ENCODE results near the gene TPST2. TPM values are rescaled to one million over a fixed set of nuclear protein-coding genes. Genes with fewer than 3 reads are reported as not detected.
A peak's percentile ranks its signal among the peaks of the same experiment; 100 is the strongest.

The TPST2 gene
- total RNA-seq, 2 experiments from 2014 or later: 62.8 to 68.9 TPM

DNA sequence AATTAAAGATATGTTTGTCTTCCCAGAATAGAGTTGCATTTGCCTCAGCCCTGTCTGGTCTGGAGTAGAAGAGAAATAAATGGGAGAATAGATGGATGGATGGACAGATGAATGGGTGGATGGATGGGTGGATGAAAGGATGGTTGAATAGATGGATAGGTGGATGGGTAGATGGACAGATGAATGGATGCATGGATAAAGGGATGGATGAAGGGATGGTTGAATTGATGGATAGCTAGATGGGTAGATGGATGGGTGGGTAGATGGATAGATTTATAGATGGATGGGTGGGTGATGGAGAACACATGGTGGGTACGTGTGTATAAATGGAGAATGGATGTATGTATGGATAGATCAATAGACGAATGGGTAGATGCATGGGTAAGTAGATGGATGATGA, 19.4 kb upstream of the TPST2 start:
- peaks cover 19% of the 10 kb centered on the region for H3K27me3 Mint-ChIP-seq (ENCODE audit: low read depth)
- H3K27ac Mint-ChIP-seq: peak overlapping the region; percentile 2
- H3K4me3 Mint-ChIP-seq: no peak overlapping the region
- no peak for ATAC-seq
- CTCF ChIA-PET: no interaction called here
- DNase-seq: no peak
- no peaks in the 10 kb centered on the region for H3K9me3 Mint-ChIP-seq (ENCODE audit: insufficient read depth)
- POLR2A ChIA-PET: interaction anchor here (1.1 kb wide), 1 partner anchor 13 kb away, joined by 4 read pairs; no protein-coding TSS in a partner anchor
- H3K36me3 Mint-ChIP-seq (ENCODE audit: low read depth): no peaks in the 10 kb centered on the region
- H3K4me1 Mint-ChIP-seq (ENCODE audit: low read depth): peaks cover 26% of the 10 kb centered on the region

DNA sequence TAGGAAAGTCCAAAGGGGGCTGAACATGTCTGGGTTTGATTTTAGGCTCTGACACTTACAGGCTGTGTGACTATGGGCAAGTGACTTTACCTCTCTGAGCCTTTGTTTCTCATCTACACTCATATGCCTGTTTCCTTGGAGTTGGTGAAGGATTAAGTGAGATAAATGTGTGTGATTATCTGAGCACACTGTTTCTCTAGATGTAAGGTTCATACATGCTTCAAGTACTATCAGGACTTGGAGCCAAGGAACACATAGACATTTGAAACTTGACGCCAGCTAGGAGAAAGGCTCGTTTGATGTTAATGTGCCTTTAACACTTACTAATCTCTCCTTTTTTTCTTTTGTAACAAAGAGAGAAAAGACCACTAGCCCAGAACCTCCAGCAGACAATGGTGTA, 18.2 kb upstream of the TPST2 start:
- DNase-seq (no peak), ATAC-seq (no peak)
- H3K27ac Mint-ChIP-seq: no peak overlapping the region
- no peaks in the 10 kb centered on the region for H3K9me3 Mint-ChIP-seq (ENCODE audit: insufficient read depth)
- peaks cover 32% of the 10 kb centered on the region for H3K4me1 Mint-ChIP-seq (ENCODE audit: low read depth)
- CTCF ChIA-PET: interaction anchor here (1.1 to 1.6 kb wide), 3 partner anchors 11 to 105 kb away, joined by 3 to 5 read pairs (median 3); no protein-coding TSS in a partner anchor
- POLR2A ChIA-PET: no interaction called here
- no peaks in the 10 kb centered on the region for H3K36me3 Mint-ChIP-seq (ENCODE audit: low read depth)
- H3K27me3 Mint-ChIP-seq (ENCODE audit: low read depth): peaks cover 13% of the 10 kb centered on the region
- no peak overlapping the region for H3K4me3 Mint-ChIP-seq

DNA sequence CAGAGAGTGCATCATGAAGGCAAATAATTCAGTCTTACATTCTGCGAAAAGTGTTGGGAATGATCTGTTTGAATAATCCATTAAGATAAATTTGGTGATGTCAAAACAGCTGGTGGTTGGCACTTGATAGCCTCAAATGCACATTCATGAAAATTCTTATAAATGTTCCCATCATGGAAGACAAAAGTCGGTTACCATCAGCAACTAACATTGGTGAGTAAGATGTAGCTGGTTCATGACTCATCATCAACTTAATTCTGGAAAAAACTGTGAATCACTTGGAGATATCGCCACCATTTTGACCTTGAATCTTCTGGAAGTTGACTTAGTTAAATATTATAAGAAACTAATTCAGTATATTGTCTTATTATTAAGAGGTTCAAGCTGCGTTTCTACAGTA, 16.7 kb upstream of the TPST2 start:
- ChIA-PET POLR2A (no interaction called here), CTCF (interaction anchor here (1.2 kb wide), 1 partner anchor 20 kb away, joined by 3 read pairs; no protein-coding TSS in a partner anchor)
- DNase-seq: no peak
- H3K27me3 Mint-ChIP-seq (ENCODE audit: low read depth): peaks cover 7% of the 10 kb centered on the region
- no peak overlapping the region for H3K27ac Mint-ChIP-seq
- peaks cover 32% of the 10 kb centered on the region for H3K4me1 Mint-ChIP-seq (ENCODE audit: low read depth)
- no peaks in the 10 kb centered on the region for H3K9me3 Mint-ChIP-seq (ENCODE audit: insufficient read depth)
- no peak for ATAC-seq
- H3K36me3 Mint-ChIP-seq (ENCODE audit: low read depth): no peaks in the 10 kb centered on the region
- H3K4me3 Mint-ChIP-seq: no peak overlapping the region

DNA sequence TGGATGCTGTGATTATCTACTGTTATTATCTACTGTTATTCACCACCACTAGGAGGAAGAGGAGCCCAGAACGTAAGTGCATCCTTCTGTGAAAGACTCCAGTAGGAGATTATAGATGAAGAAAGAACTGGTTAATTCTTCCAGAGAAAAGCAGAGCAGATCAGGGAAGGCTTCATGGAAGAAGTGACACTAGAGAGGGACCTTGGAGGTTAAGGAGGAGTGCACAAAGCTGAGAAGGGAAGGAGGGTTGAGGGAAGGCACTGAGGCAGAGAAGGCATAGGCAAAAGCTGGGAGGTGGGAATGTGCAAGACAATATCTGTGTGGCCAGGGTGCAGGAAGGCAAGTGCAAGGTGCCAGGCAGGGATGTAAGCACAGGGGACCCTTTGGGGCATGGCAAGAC, 14.4 kb upstream of the TPST2 start:
- ATAC-seq (no peak), DNase-seq (no peak)
- CTCF ChIA-PET: no interaction called here
- POLR2A ChIA-PET: no interaction called here
- Mint-ChIP-seq H3K36me3 (ENCODE audit: low read depth) (no peaks in the 10 kb centered on the region), H3K27me3 (ENCODE audit: low read depth) (peaks cover 5% of the 10 kb centered on the region), H3K4me3 (no peak overlapping the region), H3K9me3 (ENCODE audit: insufficient read depth) (no peaks in the 10 kb centered on the region), H3K4me1 (ENCODE audit: low read depth) (peaks cover 17% of the 10 kb centered on the region), H3K27ac (peak overlapping the region; percentile 15)

DNA sequence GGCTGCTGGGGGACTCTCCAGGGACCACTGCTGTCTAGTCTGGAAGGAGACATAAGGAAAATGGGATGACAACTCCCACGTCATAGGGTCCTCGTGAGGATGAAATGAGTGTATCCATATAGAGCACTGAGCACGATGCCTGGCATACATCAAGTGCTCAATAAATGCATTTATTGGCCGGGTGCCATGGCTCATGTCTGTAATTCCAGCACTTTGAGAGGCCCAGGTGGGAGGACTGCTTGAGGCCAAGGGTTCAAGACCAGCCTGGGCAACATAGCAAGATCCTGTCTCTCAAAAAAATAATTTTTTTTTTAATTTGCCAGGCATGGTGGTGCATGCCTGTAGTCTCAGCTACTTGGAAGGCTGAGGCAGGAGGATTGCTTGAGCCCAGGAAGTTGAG, 12.2 kb upstream of the TPST2 start:
- no peaks in the 10 kb centered on the region for H3K36me3 Mint-ChIP-seq (ENCODE audit: low read depth)
- CTCF ChIA-PET: no interaction called here
- H3K9me3 Mint-ChIP-seq (ENCODE audit: insufficient read depth): no peaks in the 10 kb centered on the region

DNA sequence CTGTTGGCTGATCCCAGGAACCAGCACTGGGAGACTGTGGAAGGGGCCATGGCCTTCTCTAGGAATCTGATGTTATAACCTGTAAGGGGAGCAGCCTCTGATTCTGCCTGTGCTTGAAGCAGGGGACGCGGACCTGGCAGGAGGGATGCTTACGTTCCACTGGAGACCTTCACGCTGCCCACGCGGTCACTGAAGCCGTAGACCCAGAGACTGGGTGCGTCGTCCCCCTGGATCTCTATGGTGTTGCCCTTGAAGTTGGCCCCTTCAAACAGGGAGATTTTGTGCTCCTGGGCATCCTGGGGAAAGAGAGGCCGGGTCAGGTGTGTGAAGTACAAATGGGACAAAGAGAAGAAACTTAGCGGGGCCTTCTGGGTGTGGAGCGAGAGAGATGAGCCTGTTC, 11.8 kb upstream of the TPST2 start:
- peaks cover 35% of the 10 kb centered on the region for H3K4me1 Mint-ChIP-seq (ENCODE audit: low read depth)
- H3K27me3 Mint-ChIP-seq (ENCODE audit: low read depth): peaks cover 2% of the 10 kb centered on the region
- no peak for ATAC-seq
- no peak for DNase-seq
- CTCF ChIA-PET: no interaction called here
- no peaks in the 10 kb centered on the region for H3K9me3 Mint-ChIP-seq (ENCODE audit: insufficient read depth)
- no peak overlapping the region for H3K4me3 Mint-ChIP-seq
- no peak overlapping the region for H3K27ac Mint-ChIP-seq
- H3K36me3 Mint-ChIP-seq (ENCODE audit: low read depth): no peaks in the 10 kb centered on the region
- POLR2A ChIA-PET: no interaction called here

More for the DNA sequence above, 12.2 kb upstream of the TPST2 start:
- H3K4me1 Mint-ChIP-seq (ENCODE audit: low read depth): peaks cover 31% of the 10 kb centered on the region
- no peak overlapping the region for H3K4me3 Mint-ChIP-seq
- no peak overlapping the region for H3K27ac Mint-ChIP-seq
- DNase-seq (no peak), ATAC-seq (no peak)
- POLR2A ChIA-PET: no interaction called here
- H3K27me3 Mint-ChIP-seq (ENCODE audit: low read depth): peaks cover 2% of the 10 kb centered on the region

DNA sequence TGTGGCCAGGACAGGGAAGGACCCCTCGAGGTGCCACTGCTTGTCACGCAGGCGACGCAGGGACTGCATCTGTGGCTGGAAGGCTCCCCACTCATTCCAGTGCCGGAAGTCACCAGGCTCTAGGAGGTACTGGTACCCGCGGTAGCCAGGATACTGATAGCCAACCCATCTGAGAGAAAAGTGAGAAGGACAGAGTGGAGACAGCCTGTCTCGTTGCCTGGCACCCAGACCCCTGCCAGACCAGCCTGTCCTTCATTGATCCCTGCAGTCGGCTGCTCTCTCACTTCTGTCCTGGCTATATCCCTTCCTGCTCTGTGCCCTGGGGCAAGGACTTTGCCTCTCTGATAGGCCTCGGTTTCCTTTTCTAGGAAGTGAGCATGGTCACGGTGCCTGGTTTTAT, 9.6 kb upstream of the TPST2 start:
- peaks cover 42% of the 10 kb centered on the region for H3K4me1 Mint-ChIP-seq (ENCODE audit: low read depth)
- CTCF ChIA-PET: no interaction called here
- no peaks in the 10 kb centered on the region for H3K9me3 Mint-ChIP-seq (ENCODE audit: insufficient read depth)

DNA sequence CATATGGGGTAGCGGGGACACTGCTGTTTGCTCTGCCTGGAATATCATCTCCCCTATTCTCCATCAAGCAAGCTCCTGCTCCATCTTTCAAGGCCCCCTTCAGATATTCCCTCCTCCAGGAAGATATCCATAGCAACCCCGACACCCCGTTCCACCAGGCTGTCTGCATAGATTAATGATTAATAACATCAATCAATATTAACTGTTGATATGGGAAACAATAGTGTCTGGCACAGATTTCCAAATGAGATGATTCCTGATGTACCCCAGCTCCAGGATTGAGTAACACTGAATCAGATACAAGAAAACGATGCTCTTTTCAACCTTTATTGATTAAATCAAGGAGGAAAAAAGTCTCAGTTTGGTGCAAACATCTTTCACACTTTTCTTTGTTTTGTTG, 7.5 kb upstream of the TPST2 start:
- no peak for ATAC-seq

More for the DNA sequence above, 9.6 kb upstream of the TPST2 start:
- H3K4me3 Mint-ChIP-seq: no peak overlapping the region
- DNase-seq (no peak), ATAC-seq (no peak)
- H3K27ac Mint-ChIP-seq: no peak overlapping the region
- peaks cover 2% of the 10 kb centered on the region for H3K27me3 Mint-ChIP-seq (ENCODE audit: low read depth)
- POLR2A ChIA-PET: no interaction called here
- H3K36me3 Mint-ChIP-seq (ENCODE audit: low read depth): no peaks in the 10 kb centered on the region

DNA sequence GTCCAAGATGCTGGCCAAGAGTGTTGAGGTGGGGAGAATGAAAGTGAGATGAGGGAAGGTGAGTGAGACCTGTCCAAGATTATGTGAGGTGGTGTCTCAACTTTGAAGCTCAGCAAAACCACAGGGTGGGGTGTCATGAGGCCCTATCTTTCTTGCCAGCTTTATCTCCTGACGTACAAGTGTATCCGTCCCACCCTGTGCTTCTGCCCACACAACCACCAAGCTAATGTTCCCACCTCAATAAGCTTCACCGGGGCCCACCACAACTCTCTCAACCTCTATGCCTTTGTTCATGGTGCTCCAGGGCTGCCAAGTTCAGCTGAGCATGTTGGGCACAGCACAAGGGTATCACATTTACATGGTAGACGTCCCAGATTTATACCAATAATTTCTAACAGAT, 7.1 kb upstream of the TPST2 start:
- Mint-ChIP-seq H3K27me3 (ENCODE audit: low read depth) (peaks cover 2% of the 10 kb centered on the region), H3K36me3 (ENCODE audit: low read depth) (no peaks in the 10 kb centered on the region), H3K27ac (peak overlapping the region; percentile 79), H3K9me3 (ENCODE audit: insufficient read depth) (no peaks in the 10 kb centered on the region), H3K4me3 (peak overlapping the region; percentile 42), H3K4me1 (ENCODE audit: low read depth) (peaks cover 58% of the 10 kb centered on the region)
- DNase-seq: peak; percentile 60
- ATAC-seq: peak; percentile 23
- CTCF ChIA-PET: interaction anchor here (1.0 to 2.4 kb wide), 7 partner anchors 8 to 118 kb away, joined by 3 to 7 read pairs (median 3); no protein-coding TSS in a partner anchor
- POLR2A ChIA-PET: interaction anchor here (0.7 to 1.3 kb wide), 2 partner anchors 12 to 94 kb away, joined by 3 to 4 read pairs; no protein-coding TSS in a partner anchor

More for the DNA sequence above, 7.5 kb upstream of the TPST2 start:
- ChIA-PET POLR2A (interaction anchor here (0.7 to 1.3 kb wide), 2 partner anchors 12 to 94 kb away, joined by 3 to 4 read pairs; no protein-coding TSS in a partner anchor), CTCF (interaction anchor here (1.0 to 2.4 kb wide), 5 partner anchors 8 to 93 kb away, joined by 3 to 7 read pairs (median 4); no protein-coding TSS in a partner anchor)
- DNase-seq: no peak
- peak overlapping the region; percentile 42 for H3K4me3 Mint-ChIP-seq
- H3K36me3 Mint-ChIP-seq (ENCODE audit: low read depth): no peaks in the 10 kb centered on the region
- H3K27me3 Mint-ChIP-seq (ENCODE audit: low read depth): peaks cover 2% of the 10 kb centered on the region
- no peaks in the 10 kb centered on the region for H3K9me3 Mint-ChIP-seq (ENCODE audit: insufficient read depth)
- H3K27ac Mint-ChIP-seq: peak overlapping the region; percentile 79
- peaks cover 54% of the 10 kb centered on the region for H3K4me1 Mint-ChIP-seq (ENCODE audit: low read depth)

DNA sequence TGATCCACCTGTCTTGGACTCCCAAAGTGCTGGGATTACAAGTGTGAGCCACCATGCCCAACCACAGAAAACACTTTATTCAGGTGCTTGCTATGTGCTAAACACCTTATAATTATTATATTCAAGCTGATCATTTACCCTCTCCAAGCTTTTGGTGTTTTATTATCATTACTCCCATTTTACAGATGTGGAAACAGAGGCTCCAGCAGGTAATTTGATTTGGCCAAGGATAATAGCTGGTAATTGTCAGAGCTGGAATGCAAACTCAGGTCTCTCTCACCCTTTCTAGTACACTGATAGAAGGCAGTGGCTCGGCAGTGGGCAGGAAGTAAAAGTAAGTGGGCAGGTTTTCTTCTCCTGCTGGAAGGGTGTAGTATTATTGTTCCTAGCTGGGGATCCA, 3.8 kb upstream of the TPST2 start:
- CTCF ChIA-PET: interaction anchor here (0.8 to 3.7 kb wide), 6 partner anchors 11 to 91 kb away, joined by 3 to 22 read pairs (median 3); no protein-coding TSS in a partner anchor
- Mint-ChIP-seq H3K27me3 (ENCODE audit: low read depth) (no peaks in the 10 kb centered on the region), H3K36me3 (ENCODE audit: low read depth) (peaks cover under 1% of the 10 kb centered on the region), H3K9me3 (ENCODE audit: insufficient read depth) (no peaks in the 10 kb centered on the region), H3K4me1 (ENCODE audit: low read depth) (peaks cover 68% of the 10 kb centered on the region), H3K27ac (peak overlapping the region; percentile 68), H3K4me3 (no peak overlapping the region)
- DNase-seq: no peak
- no peak for ATAC-seq
- POLR2A ChIA-PET: interaction anchor here (1.1 kb wide), 1 partner anchor 9 kb away, joined by 3 read pairs; no protein-coding TSS in a partner anchor

DNA sequence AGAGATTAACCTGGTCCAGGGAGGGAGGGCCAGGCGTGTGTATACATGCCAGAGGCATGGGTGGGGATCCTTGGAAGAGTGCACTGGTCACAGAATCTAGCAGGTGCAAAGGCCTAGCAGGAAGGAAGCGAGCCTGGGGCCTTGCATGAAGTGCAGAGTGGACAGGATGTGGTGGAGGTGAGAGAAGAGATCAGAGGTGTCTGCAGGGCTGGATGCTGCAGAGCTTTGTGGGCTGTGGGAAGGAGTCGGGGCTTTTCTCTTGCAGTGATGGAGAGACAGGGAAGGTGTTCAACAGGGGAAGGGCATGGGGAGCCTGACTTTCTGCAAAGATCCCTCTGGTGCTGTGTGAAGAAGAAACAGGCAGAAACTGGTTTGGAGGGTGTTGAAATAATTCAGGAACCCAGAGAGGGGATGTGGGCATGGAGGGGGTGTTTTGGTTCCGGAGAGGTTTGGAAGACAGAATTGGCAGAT, 2.5 kb upstream of the TPST2 start:
- ChIA-PET POLR2A (interaction anchor here (0.6 to 1.7 kb wide), 4 partner anchors 12 to 80 kb away, joined by 3 to 7 read pairs (median 6); no protein-coding TSS in a partner anchor), CTCF (interaction anchor here (0.6 to 3.7 kb wide), 4 partner anchors 9 to 90 kb away, joined by 3 to 22 read pairs (median 3); no protein-coding TSS in a partner anchor)
- H3K27ac Mint-ChIP-seq: peak overlapping the region; percentile 83
- ATAC-seq: peak; percentile 64
- no peaks in the 10 kb centered on the region for H3K9me3 Mint-ChIP-seq (ENCODE audit: insufficient read depth)
- DNase-seq: peak; percentile 85
- H3K27me3 Mint-ChIP-seq (ENCODE audit: low read depth): no peaks in the 10 kb centered on the region
- peaks cover 69% of the 10 kb centered on the region for H3K4me1 Mint-ChIP-seq (ENCODE audit: low read depth)
- peak overlapping the region; percentile 59 for H3K4me3 Mint-ChIP-seq
- peaks cover 10% of the 10 kb centered on the region for H3K36me3 Mint-ChIP-seq (ENCODE audit: low read depth)

DNA sequence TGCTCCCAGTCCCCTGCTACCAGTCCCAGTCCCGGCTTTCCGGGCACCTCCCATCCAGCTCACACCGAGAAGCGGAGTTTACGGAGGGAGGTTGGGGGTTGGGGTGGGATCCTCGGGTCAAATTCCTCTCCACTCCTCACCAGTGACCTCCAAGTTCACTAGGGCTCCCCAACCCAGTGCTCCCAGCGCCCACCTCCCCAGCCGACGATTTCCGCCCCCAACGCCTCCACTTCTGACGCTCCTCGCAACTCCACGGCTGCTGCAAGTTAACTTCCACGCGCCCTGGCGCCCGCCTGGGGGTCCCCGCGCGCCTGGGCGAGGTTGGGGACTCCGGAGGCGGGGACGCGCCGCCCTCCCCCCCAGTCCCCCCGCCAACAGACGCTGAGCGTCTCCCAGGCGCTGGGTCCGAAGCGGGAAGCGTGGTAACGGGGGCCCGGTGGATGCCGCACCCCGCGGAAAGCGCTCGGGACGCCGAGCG, 526 bp downstream of the TPST2 start:
- Mint-ChIP-seq H3K4me1 (ENCODE audit: low read depth) (peaks cover 84% of the 10 kb centered on the region), H3K27ac (peak overlapping the region; percentile 81), H3K27me3 (ENCODE audit: low read depth) (no peaks in the 10 kb centered on the region), H3K36me3 (ENCODE audit: low read depth) (peaks cover 26% of the 10 kb centered on the region), H3K4me3 (peak overlapping the region; percentile 89), H3K9me3 (ENCODE audit: insufficient read depth) (no peaks in the 10 kb centered on the region)
- ChIA-PET POLR2A (interaction anchor here (0.7 to 2.5 kb wide), 3 partner anchors 10 to 106 kb away, joined by 3 to 8 read pairs (median 3); partner anchors contain the start of genes HPS4 and SRRD), CTCF (no interaction called here)
- DNase-seq (peak; percentile 45), ATAC-seq (peak; percentile 12)

Data from activated CD8-positive, alpha-beta T cell treated with anti-CD3 and anti-CD28 coated beads, Interleukin-2, amount 10 ng/mL, durations not matched to agents 7 days and 5 days (primary cell).